HepG2 (cell line): ENCODE data around the gene A3GALT2. TPM values are rescaled to one million over a fixed set of nuclear protein-coding genes. Genes with fewer than 3 reads are reported as not detected.
A peak's percentile ranks its signal among the peaks of the same experiment; 100 is the strongest.

Experiments used
- BORCS8-MEF2B ChIP-seq: sonication (generic); formaldehyde crosslinking; IDR thresholded peaks from 2 replicates; pipeline ENCODE4 v1.8.0; 2022; ENCODE audit warnings: mild to moderate bottlenecking, missing genetic modification reagents
- EP300 ChIP-seq, 3 experiments: sonication (generic) in 1 of 3; formaldehyde crosslinking in 1 of 3; IDR thresholded peaks; 2 replicates each; pipeline versions ENCODE4 v1.5.1 to v1.6.1; 2011 to 2020; ENCODE audit warnings: low read depth in 2 of 3, low read length in 2 of 3, borderline replicate concordance in 1 of 3, improper control_type of control experiment in 1 of 3, mild to moderate bottlenecking in 1 of 3, missing genetic modification reagents in 1 of 3, moderate library complexity in 1 of 3
- HNF4G ChIP-seq, 2 experiments: sonication (generic) in 1 of 2; formaldehyde crosslinking in 1 of 2; IDR thresholded peaks; 2 replicates each; pipeline versions ENCODE4 v1.4.0 to v1.6.1; 2011 to 2020; ENCODE audit warnings: borderline replicate concordance in 2 of 2, low read depth in 2 of 2, mild to moderate bottlenecking in 2 of 2, low read length in 1 of 2, missing genetic modification reagents in 1 of 2, moderate library complexity in 1 of 2
- IRF2 ChIP-seq: IDR thresholded peaks from 2 replicates; pipeline ENCODE4 v1.6.1; 2018; ENCODE audit warnings: missing genetic modification reagents, missing compliant biosample characterization
- ISL2 ChIP-seq: sonication (generic); formaldehyde crosslinking; IDR thresholded peaks from 2 replicates; pipeline ENCODE4 v1.5.0; 2020; ENCODE audit warnings: missing genetic modification reagents
- KAT7 ChIP-seq: IDR thresholded peaks from 2 replicates; pipeline ENCODE4 v1.6.1; 2018; ENCODE audit warnings: borderline replicate concordance, missing compliant biosample characterization
- KDM6A ChIP-seq: IDR thresholded peaks from 2 replicates; pipeline ENCODE4 v1.6.1; 2016; ENCODE audit warnings: low read depth
- KLF9 ChIP-seq: IDR thresholded peaks from 2 replicates; pipeline ENCODE4 v1.6.1; 2016; ENCODE audit warnings: low read depth
- MTF1 ChIP-seq: sonication (generic); formaldehyde crosslinking; IDR thresholded peaks from 2 replicates; pipeline ENCODE4 v1.5.0; 2020; ENCODE audit warnings: missing genetic modification reagents
- NCOR1 ChIP-seq: fragments of 200-600 bp; sonication (generic); IDR thresholded peaks from 2 replicates; pipeline ENCODE4 v1.7.0; 2017; ENCODE audit warnings: antibody characterized with exemption, low read length, borderline replicate concordance
- NONO ChIP-seq, 2 experiments: fragments of 450-650 bp in 1 of 2; sonication (generic) in 1 of 2; formaldehyde crosslinking in 1 of 2; IDR thresholded peaks in 1 of 2; conservative IDR thresholded peaks in 1 of 2; 2 replicates each; pipeline versions ENCODE4 v1.6.1 to v1.8.0; 2017 to 2022; ENCODE audit warnings: mild to moderate bottlenecking in 1 of 2, missing genetic modification reagents in 1 of 2, moderate library complexity in 1 of 2
- SPEN ChIP-seq: sonication (generic); formaldehyde crosslinking; IDR thresholded peaks from 2 replicates; pipeline ENCODE4 v1.5.1; 2020; ENCODE audit warnings: low read depth, mild to moderate bottlenecking, missing genetic modification reagents
- TAF1 ChIP-seq: sonication (generic); formaldehyde crosslinking; IDR thresholded peaks from 2 replicates; pipeline ENCODE4 v1.4.0; 2020; ENCODE audit warnings: missing genetic modification reagents
- XRCC5 ChIP-seq: fragments of 200-400 bp; formaldehyde crosslinking; optimal IDR thresholded peaks from 2 replicates; pipeline ENCODE3; 2017; ENCODE audit warnings: mild to moderate bottlenecking, low read length
- ZBTB7B ChIP-seq: sonication (generic); formaldehyde crosslinking; IDR thresholded peaks from 2 replicates; pipeline ENCODE4 v1.4.0; 2020; ENCODE audit warnings: missing genetic modification reagents
- ZNF138 ChIP-seq: sonication (generic); formaldehyde crosslinking; IDR thresholded peaks from 2 replicates; pipeline ENCODE4 v1.5.0; 2020; ENCODE audit warnings: mild to moderate bottlenecking, low read depth, missing genetic modification reagents
- ZNF230 ChIP-seq: sonication (generic); formaldehyde crosslinking; IDR thresholded peaks from 2 replicates; pipeline ENCODE4 v1.4.0; 2020; ENCODE audit warnings: mild to moderate bottlenecking, missing genetic modification reagents
- ZNF343 ChIP-seq: sonication (generic); formaldehyde crosslinking; IDR thresholded peaks from 2 replicates; pipeline ENCODE4 v1.4.0; 2020; ENCODE audit warnings: mild to moderate bottlenecking, missing genetic modification reagents
- ZNF619 ChIP-seq: sonication (generic); formaldehyde crosslinking; IDR thresholded peaks from 2 replicates; pipeline ENCODE4 v1.4.0; 2020; ENCODE audit warnings: mild to moderate bottlenecking, missing genetic modification reagents
- ZNF713 ChIP-seq: sonication (generic); formaldehyde crosslinking; IDR thresholded peaks from 2 replicates; pipeline ENCODE4 v1.4.0; 2020; ENCODE audit warnings: mild to moderate bottlenecking, missing genetic modification reagents
- ZNF737 ChIP-seq: sonication (generic); formaldehyde crosslinking; IDR thresholded peaks from 2 replicates; pipeline ENCODE4 v1.5.0; 2020; ENCODE audit warnings: missing genetic modification reagents, mild to moderate bottlenecking, borderline replicate concordance
- ZSCAN22 ChIP-seq: sonication (generic); formaldehyde crosslinking; IDR thresholded peaks from 2 replicates; pipeline ENCODE4 v1.4.0; 2020; ENCODE audit warnings: mild to moderate bottlenecking, missing genetic modification reagents
- polyA plus RNA-seq, 8 experiments: library from polyadenylated mRNA; depleted of rRNA in 3 of 8; stranded (reverse) in 7 of 8; unstranded in 1 of 8; fragments of >200 nt; fragmentation: Illumina TruSeq in 4 of 8; extraction: Trizol in 4 of 8; gene quantifications; 2 replicates each; pipeline versions ENCODE4 v1.2.1 to v1.2.3, GENCODE V29; 2011 to 2016; ENCODE audit warnings: low read depth in 4 of 8, missing spikeins in 1 of 8, mixed read lengths in 1 of 8; ENCODE audit not compliant: insufficient read depth in 1 of 8
- total RNA-seq, 5 experiments: library from RNA; depleted of rRNA; stranded (reverse); fragments of >200 nt; fragmentation: Illumina TruSeq; extraction: Trizol; gene quantifications; 2 replicates each; pipeline ENCODE4 v1.2.3, GENCODE V29; 2016; ENCODE audit warnings: low read depth in 1 of 5
- TF ChIP-seq, protein P1 (sequence below): sonication (generic); formaldehyde crosslinking; IDR thresholded peaks from 2 replicates; pipeline ENCODE4 v1.5.0; 2020; ENCODE audit warnings: missing genetic modification reagents
- TF ChIP-seq, protein P2 (sequence below): sonication (generic); formaldehyde crosslinking; IDR thresholded peaks from 2 replicates; pipeline ENCODE4 v1.8.0; 2022; ENCODE audit warnings: mild to moderate bottlenecking, missing genetic modification reagents

The A3GALT2 gene
- total and polyA plus RNA-seq, 2 of the 13 experiments (the other 11 are each of a cell fraction or from before 2014, with no cell fraction given), result not detected

DNA sequence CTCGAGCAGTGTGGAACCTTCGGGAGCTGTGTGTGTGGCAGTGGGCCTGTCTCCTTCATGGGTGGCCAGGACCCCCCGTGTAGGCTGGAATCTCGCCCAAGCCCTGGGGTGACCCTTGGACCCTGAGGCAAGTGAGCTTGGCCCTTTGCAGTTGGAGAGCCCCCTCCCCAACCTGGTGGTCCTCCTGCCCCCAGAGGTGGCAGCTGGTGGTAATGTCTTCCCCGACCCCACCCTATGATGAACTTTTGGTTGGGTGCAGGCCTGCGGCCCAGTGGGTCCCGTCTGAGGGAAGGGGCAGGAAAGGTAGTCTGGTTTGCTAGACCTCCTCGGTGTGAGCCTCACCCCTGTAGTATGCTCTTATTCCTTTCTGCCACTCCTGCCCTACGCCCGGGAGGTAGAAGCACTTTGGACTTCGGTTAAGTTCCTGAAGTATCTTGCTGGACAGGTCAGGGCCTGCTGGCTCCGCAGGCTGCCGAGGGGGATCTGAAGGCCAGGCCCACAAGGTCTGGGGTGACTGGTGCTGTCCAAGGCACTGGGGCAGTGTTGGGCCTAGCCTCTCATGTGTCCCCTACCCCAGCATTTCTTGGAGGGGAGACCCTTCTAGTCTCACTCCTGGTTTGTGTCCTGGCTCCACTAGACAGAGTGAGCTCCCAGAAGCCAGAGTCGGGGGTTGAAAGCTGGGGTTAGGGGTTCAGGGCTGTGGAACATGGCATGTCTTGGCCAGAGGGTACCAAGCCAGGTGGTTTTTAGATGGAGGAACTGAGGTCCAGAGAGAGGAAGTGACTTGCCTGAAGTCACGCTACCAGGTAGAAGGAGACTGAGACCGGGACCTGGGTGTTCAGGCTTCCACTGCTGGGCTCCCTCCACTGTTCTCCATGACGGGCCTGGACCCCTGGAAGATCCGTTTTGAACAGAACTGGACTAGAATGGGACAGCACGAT is 62.9 kb downstream of the A3GALT2 start (continued):
- no peak for TF ChIP-seq NONO (IDR thresholded peaks at IDR 0.05)
- TF ChIP-seq NONO (CRISPR knock-in tag; conservative IDR thresholded peaks at IDR 0.05), result peak; percentile 16; the same call in 1 of the 2 replicates
- peak; percentile 34; the same call in 1 of the 2 replicates for TF ChIP-seq HNF4G (IDR thresholded peaks at IDR 0.05; ENCODE audit: borderline replicate concordance, low read depth, low read length)
- TF ChIP-seq HNF4G (CRISPR knock-in tag; IDR thresholded peaks at IDR 0.05; ENCODE audit: borderline replicate concordance, low read depth), result peak; percentile 79; the same call in 1 of the 2 replicates
- peak; percentile 74; the same call in 1 of the 2 replicates for TF ChIP-seq ZSCAN22
- 0 out of 2 replicates have a peak, but pooled peaks have one; percentile 31 for TF ChIP-seq IRF2 (CRISPR knock-in tag)
- TF ChIP-seq ZNF737 (CRISPR knock-in tag), result peak; percentile 41; the same call in 1 of the 2 replicates
- no peak for TF ChIP-seq KLF9 (CRISPR knock-in tag)
- peak; percentile 42; the same call in 1 of the 2 replicates for TF ChIP-seq TAF1
- 0 out of 2 replicates have a peak, but pooled peaks have one; percentile 19 for TF ChIP-seq KAT7 (CRISPR knock-in tag)
- 0 out of 2 replicates have a peak, but pooled peaks have one; percentile 20 for TF ChIP-seq ZNF230
- TF ChIP-seq ZNF343, result no peak
- TF ChIP-seq, protein P1, sequence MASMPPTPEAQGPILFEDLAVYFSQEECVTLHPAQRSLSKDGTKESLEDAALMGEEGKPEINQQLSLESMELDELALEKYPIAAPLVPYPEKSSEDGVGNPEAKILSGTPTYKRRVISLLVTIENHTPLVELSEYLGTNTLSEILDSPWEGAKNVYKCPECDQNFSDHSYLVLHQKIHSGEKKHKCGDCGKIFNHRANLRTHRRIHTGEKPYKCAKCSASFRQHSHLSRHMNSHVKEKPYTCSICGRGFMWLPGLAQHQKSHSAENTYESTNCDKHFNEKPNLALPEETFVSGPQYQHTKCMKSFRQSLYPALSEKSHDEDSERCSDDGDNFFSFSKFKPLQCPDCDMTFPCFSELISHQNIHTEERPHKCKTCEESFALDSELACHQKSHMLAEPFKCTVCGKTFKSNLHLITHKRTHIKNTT (CRISPR knock-in tag), result no peak
- no peak for TF ChIP-seq KDM6A (CRISPR knock-in tag)
- TF ChIP-seq ZNF619 (CRISPR knock-in tag), result 0 out of 2 replicates have a peak, but pooled peaks have one; percentile 67
- TF ChIP-seq XRCC5, result peak; percentile 39
- peak; percentile 58 for TF ChIP-seq ZBTB7B (CRISPR knock-in tag)
- TF ChIP-seq BORCS8-MEF2B (CRISPR knock-in tag), result peak; percentile 59
- no peak for TF ChIP-seq ISL2
- no peak for TF ChIP-seq EP300 (IDR thresholded peaks at IDR 0.05; ENCODE audit: low read depth in 2 of 2, low read length in 2 of 2)
- TF ChIP-seq EP300 (CRISPR knock-in tag; IDR thresholded peaks at IDR 0.05; ENCODE audit: borderline replicate concordance), result no peak
- TF ChIP-seq MTF1 (CRISPR knock-in tag), result no peak
- peak; percentile 38; the same call in 1 of the 2 replicates for TF ChIP-seq ZNF713
- TF ChIP-seq SPEN (CRISPR knock-in tag), result 0 out of 2 replicates have a peak, but pooled peaks have one; percentile 29
- TF ChIP-seq, protein P2, sequence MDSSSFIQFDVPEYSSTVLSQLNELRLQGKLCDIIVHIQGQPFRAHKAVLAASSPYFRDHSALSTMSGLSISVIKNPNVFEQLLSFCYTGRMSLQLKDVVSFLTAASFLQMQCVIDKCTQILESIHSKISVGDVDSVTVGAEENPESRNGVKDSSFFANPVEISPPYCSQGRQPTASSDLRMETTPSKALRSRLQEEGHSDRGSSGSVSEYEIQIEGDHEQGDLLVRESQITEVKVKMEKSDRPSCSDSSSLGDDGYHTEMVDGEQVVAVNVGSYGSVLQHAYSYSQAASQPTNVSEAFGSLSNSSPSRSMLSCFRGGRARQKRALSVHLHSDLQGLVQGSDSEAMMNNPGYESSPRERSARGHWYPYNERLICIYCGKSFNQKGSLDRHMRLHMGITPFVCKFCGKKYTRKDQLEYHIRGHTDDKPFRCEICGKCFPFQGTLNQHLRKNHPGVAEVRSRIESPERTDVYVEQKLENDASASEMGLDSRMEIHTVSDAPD, result 0 out of 2 replicates have a peak, but pooled peaks have one; percentile 64
- peak; percentile 61; the same call in 1 of the 2 replicates for TF ChIP-seq NCOR1
- TF ChIP-seq ZNF138 (CRISPR knock-in tag), result no peak
